Lower leg skin (tissue), 4 donors: ENCODE data around the gene CDH22. TPM values are rescaled to one million over a fixed set of nuclear protein-coding genes. Genes with fewer than 3 reads are reported as not detected.

Experiments used
- DNase-seq, 2 donors: peaks; one replicate each; pipeline ENCODE4 v3.0.0-alpha.2; 2019; ENCODE audit warnings: low spot score in 2 of 2
- H3K4me3 ChIP-seq: fragments of 200-600 bp; sonication (generic); 2 replicates; pipeline ENCODE4 v1.5.1; 2017; ENCODE audit warnings: mild to moderate bottlenecking, low read depth; ENCODE audit not compliant: poor library complexity, severe bottlenecking
- CTCF ChIP-seq, 3 donors: fragments of 450-650 bp; IDR thresholded peaks; one replicate each; pipeline ENCODE4 v1.5.1; 2016; ENCODE audit warnings: antibody characterized with exemption in 3 of 3, mild to moderate bottlenecking in 3 of 3, moderate library complexity in 2 of 3
- POLR2A ChIP-seq, 2 donors: fragments of 450-650 bp; IDR thresholded peaks; one replicate each; pipeline ENCODE4 v1.6.1; 2016 to 2017; ENCODE audit warnings: antibody characterized with exemption in 2 of 2, mild to moderate bottlenecking in 1 of 2, moderate library complexity in 1 of 2
- WGBS, 2 donors: methylation state at CpG; one replicate each; pipeline ENCODE4 v1.1.5; 2018; 5-methylcytosine and 5-hydroxymethylcytosine counted together
- intact Hi-C: fragments of 100-400 bp; cut with DNase I; formaldehyde crosslinking; loops from one replicate; pipeline ENCODE4 v1.15.0; 2023; ENCODE audit warnings: low total_unique reads
- total RNA-seq, 4 donors: library from RNA; depleted of rRNA; stranded (reverse); fragments of >200 nt; gene quantifications; one replicate each; pipeline ENCODE4 v1.1.0, GENCODE V29; 2016

The CDH22 gene
- total RNA-seq, 4 donors from 2014 or later = 1.6 to 3.0 (median 2.0) TPM

GRCh38 chr20:46328200-46328882 is 20.0 kb upstream of the CDH22 start:
- H3K4me3 ChIP-seq = no peak overlapping the region
- intact Hi-C loops = no loop called here
- no peak for TF ChIP-seq POLR2A (IDR thresholded peaks at IDR 0.05)
- no peak for TF ChIP-seq CTCF (IDR thresholded peaks at IDR 0.05)
- 66 to 73% methylated on average over 16 of the region's 16 CpGs for WGBS, 2 donors
- DNase-seq = no peak

- H3K4me3 ChIP-seq = no peak overlapping the region
- TF ChIP-seq POLR2A (IDR thresholded peaks at IDR 0.05) (no peak), CTCF (IDR thresholded peaks at IDR 0.05) (no peak)
- WGBS, 2 donors = 90 to 92% methylated on average over 6 of the region's 6 CpGs
- DNase-seq = no peak
- intact Hi-C loops = no loop called here
Observed at GRCh38 chr20:46327557-46327956, 19.3 kb upstream of the CDH22 start.

- DNase-seq = no peak
- TF ChIP-seq CTCF (IDR thresholded peaks at IDR 0.05) (no peak), POLR2A (IDR thresholded peaks at IDR 0.05) (no peak)
- H3K4me3 ChIP-seq = no peak overlapping the region
- intact Hi-C loops = no loop called here
- 60 to 67% methylated on average over 1 of the region's 1 CpG for WGBS, 2 donors
Observed at GRCh38 chr20:46325789-46326188, 17.5 kb upstream of the CDH22 start.

GRCh38 chr20:46324960-46325703 is 16.8 kb upstream of the CDH22 start:
- no peak for DNase-seq
- no peak overlapping the region for H3K4me3 ChIP-seq
- TF ChIP-seq CTCF (IDR thresholded peaks at IDR 0.05) (no peak), POLR2A (IDR thresholded peaks at IDR 0.05) (no peak)
- intact Hi-C loops = no loop called here
- 40 to 47% methylated on average over 6 of the region's 6 CpGs for WGBS, 2 donors

GRCh38 chr20:46324379-46324778 is 16.1 kb upstream of the CDH22 start:
- TF ChIP-seq POLR2A (IDR thresholded peaks at IDR 0.05) (no peak), CTCF (IDR thresholded peaks at IDR 0.05) (no peak)
- 35 to 42% methylated on average over 7 of the region's 7 CpGs for WGBS, 2 donors
- no peak for DNase-seq
- no peak overlapping the region for H3K4me3 ChIP-seq
- intact Hi-C loops = no loop called here
